Endometrial microvascular endothelial cells (primary cell): Measurements from ENCODE around the gene RPL11. TPM values are rescaled to one million over a fixed set of nuclear protein-coding genes. Genes with fewer than 3 reads are reported as not detected.
"Not testable (repeated sequence)": the region's sequence is repeated elsewhere in the genome, so short reads cannot be mapped to it uniquely, and the experiment has no call there.

Source experiments
- in situ Hi-C: cut with HindIII; loops from 2 replicates; pipeline ENCODE4 v1.10.0; 2017; ENCODE audit warnings: low sequenced_read_pairs, low pct_unique_long_range_greater_than_20kb; ENCODE audit errors: inconsistent ontology term
- total RNA-seq: library from RNA; depleted of rRNA; stranded (reverse); fragments of >200 nt; gene quantifications from one replicate; pipeline ENCODE4 v1.2.3, GENCODE V29; 2015; ENCODE audit errors: inconsistent ontology term

The RPL11 gene
- total RNA-seq, 1 donor from 2014 or later, result 642 TPM

DNA sequence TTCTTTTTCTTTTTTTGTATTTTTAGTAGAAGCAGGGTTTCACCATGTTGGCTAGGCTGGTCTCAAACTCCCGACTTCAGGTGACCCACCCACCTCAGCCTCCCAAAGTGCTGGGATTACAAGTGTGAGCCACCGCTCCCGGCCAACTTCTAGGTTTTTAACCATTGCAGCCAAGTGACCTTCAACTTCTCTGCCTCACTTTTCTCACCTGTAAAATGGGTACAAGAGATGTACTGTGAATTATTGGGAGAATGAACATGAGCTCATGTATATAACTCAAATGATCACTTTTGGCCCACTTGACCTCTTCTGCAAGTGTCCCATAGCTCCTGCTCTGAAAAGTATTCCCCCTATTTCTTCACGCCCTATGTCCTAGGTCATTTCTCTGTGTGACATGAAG, 11.8 kb upstream of the RPL11 start:
- in situ Hi-C loops, result no loop called here

DNA sequence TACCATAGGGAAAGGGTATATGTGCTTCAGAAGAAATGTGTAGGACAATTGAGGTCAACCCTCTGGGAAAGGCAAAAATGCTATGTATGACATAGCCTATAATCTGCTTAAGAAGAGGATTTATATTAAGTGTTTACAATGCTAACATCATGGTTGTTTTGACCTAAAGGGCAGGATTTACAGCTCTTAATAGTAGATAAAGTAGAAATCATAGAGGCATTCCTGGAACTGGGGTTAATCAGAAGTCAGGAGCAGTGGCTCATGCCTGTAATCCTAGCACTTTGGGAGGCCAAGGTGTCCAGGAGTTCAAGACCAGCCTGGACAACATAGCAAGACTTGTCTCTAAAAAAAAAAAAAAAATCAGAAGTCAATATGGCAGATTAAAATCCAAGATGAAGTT, 8.7 kb upstream of the RPL11 start:
- in situ Hi-C loops, result no loop called here

DNA sequence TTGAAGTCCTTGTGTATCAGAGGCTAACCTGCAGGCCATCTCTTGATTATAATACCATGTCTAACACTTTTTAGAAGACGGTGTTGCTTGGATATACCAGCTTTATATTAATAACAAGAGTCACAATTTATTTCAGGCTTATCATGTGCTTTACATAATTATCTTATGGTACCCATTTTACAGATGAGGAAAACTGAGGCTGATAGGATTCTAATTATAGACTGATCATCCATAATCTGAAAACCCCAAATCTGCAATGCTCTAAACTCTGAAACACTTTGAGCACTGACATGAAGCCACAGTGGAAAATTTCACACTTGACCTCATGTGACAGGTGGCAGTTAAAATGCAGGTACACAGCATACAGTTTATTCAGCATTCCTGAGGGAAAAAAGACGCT, 7.2 kb upstream of the RPL11 start:
- in situ Hi-C loops, result no loop called here

DNA sequence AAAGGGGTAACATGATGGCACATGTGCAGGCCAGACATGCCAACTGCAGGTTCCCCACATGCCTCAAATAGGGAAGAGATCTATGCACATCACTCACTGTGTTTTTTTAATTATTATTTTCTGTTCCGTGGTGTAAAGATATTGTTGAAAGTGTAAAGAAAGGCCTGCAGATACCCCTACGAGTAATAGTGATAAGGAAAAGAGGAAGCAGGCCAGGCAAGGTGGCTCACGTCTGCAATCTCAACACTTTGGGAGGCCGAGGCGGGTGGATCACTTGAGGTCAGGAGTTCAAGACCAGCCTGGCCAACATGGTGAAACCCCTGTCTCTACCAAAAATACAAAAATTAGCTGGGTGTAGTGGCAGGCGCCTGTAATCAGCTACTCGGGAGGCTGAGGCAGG, 6.4 kb upstream of the RPL11 start:
- in situ Hi-C loops, result not testable (repeated sequence)

DNA sequence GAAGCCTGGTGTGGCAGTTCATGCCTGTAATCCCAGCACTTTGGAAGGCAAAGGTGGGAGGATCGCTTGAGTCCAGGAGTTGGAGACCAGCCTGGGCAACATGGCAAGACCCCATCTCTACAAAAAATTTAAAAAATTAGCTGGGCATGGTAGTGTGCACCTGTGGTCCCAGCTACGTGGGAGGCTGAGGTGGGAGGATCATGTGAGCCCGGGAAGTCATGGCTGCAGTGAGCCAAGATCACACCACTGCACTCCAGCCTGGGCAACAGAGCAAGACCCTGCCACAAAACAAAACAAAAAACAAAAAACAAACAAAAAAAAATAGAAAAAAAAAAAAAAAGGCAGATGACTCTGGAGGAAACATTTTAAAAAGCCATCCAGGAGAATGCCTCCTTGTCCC, 3.9 kb upstream of the RPL11 start:
- in situ Hi-C loops, result not testable (repeated sequence)

DNA sequence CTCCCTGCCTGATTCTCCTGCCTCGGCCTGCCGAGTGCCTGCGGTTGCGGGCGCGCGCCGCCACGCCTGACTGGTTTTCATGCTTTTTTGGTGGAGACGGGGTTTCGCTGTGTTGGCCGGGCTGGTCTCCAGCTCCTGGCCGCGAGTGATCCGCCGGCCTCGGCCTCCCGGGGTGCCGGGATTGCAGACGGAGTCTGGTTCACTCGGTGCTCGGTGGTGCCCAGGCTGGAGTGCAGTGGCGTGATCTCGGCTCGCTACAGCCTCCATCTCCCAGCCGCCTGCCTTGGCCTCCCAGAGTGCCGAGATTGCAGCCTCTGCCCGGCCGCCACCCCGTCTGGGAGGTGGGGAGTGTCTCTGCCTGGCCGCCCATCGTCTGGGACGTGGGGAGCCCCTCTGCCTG, 3.3 kb upstream of the RPL11 start:
- in situ Hi-C loops, result not testable (repeated sequence)

DNA sequence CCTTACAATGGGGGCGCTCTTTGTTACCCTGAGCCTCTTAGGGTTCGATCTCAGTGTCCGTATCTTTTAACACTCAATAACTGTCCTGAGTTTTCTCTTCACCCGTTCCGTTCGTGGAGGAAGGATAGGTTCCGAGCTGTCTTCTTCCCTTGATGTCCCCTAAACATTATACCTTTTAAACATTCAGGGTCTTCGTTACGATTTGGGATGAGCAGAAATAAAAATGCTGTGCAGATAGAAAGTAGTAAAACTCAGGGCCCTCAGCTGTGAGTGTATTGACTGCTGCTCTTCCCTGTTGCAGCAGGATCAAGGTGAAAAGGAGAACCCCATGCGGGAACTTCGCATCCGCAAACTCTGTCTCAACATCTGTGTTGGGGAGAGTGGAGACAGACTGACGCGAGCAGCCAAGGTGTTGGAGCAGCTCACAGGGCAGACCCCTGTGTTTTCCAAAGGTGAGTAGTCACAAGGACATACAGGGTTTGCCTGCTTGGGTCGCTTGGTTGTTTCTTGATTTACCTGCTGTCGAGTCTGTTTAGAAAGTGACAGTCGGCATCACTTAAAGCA, 784 bp downstream of the RPL11 start:
- in situ Hi-C loops, result no loop called here

DNA sequence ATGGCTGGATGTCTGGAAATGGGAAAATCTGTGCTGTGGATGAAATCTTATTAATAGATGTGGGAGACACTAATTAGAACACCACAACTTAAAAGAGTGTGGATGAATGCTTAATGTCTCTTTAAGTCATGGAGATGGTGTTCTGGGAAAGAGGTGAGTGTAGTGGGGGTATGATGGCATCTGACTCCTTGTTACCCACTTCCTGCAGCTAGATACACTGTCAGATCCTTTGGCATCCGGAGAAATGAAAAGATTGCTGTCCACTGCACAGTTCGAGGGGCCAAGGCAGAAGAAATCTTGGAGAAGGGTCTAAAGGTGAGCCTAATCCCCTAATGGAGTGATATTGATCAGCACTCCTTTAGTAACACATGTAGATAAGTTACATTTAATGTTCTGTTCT, 2.0 kb downstream of the RPL11 start:
- in situ Hi-C loops, result no loop called here

DNA sequence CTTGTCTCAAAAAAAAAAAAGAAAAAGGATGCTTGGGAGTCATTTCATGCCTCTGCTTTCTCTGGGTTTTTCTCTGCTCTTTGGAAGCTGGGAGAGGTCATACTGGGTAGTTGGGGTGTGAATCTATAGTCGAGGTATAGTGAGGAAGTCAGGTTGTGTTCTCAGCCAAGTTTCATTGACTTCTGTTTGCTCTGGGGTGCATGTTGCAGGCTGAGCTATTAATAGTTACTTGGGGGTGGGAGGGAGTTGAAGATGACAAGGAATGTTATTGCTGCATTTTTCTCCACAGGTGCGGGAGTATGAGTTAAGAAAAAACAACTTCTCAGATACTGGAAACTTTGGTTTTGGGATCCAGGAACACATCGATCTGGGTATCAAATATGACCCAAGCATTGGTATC, 2.8 kb downstream of the RPL11 start:
- in situ Hi-C loops, result no loop called here

DNA sequence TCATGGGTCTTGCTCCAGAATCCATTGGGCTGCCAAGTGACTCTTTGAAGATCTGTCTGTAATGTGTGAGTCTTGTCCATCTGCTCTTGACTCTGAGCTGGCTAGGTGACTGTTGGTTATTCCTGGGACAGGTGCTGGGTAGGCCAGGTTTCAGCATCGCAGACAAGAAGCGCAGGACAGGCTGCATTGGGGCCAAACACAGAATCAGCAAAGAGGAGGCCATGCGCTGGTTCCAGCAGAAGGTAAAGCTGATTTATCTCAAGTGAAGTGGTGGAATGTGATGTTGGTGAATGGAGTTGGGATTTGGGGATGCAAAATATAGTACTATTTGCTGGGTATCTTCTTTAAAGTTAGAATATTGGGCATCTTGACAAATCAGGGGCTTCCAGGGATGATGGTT, 4.1 kb downstream of the RPL11 start:
- in situ Hi-C loops, result no loop called here

DNA sequence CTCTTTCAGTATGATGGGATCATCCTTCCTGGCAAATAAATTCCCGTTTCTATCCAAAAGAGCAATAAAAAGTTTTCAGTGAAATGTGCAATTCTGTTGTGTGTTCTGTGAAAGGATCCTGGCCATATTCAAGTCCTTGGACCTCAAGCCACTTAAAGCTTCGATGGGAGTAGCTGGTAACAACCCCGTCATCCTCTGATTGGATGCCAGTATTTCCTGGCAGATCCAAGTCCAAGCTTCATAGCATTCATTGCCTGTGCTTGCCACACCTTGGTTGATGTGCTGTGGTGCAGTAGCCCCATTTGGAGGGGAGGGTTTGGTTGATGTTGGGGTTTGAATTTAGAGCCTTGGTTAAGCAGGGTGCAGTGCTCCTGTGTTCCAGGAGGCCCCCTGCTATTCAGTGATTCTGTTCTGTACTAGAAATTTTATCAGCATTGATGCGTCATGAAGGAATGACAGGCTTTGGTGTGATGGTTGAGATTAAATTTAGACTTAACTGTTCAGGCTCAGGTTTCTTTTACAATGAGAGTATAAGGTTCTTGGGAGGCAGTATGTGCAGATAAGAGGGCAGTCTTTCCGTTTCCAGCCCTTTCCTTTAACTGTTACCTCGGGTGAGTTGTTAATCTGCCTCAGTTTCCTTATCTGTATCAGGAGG, 4.9 kb downstream of the RPL11 start:
- in situ Hi-C loops, result no loop called here

DNA sequence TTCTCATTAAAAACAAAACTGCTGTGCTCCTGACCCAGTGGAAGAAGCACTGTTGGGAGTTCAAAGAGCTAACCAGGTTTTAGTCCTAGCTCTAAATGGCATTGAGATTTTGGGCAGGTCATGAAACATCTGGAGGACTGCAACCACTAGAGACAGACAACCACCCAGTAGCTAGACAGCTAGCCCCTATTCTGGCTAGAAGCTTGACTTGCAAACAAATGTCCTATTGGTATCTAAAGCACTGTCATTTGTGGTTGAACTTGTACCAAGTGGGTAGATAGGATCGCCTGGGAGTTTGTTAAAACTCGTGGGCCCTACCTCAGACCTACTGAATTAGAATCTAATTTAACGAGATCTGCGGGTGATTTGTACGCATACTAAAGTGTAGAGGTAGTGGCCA, 6.9 kb downstream of the RPL11 start:
- in situ Hi-C loops, result no loop called here

DNA sequence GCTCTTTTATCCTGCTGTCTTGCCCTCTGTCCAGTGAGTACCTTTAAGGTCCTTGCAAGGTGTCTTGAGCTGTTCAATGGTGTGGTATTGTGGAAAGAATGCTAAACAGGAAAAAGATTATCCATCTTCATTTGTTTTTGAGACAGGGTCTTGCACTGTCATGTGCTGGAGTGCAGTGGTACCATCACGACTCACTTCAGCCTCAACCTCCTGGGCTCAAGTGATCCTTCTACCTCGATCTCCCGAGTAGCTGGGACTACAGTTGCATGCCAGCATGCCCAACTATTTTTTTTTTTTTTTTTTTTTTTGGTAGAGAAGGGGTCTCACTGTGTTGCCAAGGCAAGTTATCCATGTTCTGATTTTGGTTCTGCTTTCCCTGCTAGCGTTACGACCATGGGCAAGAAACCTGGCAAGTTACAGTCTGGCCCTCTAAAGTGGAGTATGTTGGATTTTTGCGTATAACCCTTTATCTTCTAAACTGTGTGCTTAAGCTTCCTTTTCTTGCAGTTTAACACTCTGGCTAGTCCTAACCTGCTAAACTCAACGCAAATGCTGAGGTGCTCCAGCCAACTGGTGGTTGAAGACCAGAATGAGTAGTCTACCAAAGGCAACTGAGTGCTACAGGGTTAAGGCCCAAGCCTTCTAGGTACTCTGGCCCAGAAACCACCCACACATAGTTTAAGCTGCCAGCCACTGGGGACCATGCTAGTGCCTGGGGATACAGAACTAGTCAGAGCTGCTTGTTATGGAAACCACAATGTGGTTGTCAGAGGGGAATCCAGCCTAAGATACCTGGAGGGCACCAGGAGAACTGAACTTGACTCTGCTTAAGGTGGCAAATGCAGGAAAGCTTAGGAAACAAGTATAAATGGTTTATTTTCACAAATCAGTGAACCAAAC, 7.9 kb downstream of the RPL11 start:
- in situ Hi-C loops, result no loop called here

DNA sequence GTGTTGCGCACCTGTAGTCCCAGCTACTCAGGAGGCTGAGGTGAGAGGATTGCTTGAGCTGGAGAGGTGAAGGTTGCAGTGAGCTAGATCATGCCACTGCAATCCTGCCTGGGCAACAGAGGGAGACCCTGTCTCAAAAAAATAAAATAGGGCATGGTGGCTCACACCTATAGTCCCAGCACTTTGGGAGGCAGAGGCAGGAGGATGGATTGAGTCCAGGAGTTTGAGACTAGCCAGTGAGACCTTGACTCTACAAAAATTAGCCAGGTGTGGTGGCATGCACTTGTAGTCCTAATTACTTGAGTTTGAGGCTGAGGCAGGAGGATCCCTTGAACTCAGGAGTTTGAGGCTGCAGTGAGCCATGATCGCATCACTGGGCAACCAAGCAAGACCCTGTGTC, 9.7 kb downstream of the RPL11 start:
- in situ Hi-C loops, result no loop called here

DNA sequence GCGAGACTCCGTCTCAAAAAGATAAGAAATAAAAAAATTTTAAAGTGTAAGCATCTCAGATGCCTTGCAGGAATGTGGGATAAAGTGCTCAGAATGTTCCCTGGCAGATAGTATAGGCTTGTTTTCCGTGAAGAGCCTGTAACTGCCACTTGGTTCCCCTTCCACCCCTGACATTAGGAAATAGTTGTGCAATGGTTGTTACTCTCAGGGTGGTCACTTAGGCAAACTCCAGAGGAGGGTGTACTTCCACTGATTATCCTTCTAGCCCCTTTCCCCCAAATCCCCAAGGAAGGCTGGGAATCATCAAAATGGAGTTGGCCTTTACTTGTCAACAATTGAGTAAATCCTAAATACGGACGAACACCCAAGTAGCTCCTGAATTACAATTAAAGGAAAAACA, 10.4 kb downstream of the RPL11 start:
- in situ Hi-C loops, result no loop called here

DNA sequence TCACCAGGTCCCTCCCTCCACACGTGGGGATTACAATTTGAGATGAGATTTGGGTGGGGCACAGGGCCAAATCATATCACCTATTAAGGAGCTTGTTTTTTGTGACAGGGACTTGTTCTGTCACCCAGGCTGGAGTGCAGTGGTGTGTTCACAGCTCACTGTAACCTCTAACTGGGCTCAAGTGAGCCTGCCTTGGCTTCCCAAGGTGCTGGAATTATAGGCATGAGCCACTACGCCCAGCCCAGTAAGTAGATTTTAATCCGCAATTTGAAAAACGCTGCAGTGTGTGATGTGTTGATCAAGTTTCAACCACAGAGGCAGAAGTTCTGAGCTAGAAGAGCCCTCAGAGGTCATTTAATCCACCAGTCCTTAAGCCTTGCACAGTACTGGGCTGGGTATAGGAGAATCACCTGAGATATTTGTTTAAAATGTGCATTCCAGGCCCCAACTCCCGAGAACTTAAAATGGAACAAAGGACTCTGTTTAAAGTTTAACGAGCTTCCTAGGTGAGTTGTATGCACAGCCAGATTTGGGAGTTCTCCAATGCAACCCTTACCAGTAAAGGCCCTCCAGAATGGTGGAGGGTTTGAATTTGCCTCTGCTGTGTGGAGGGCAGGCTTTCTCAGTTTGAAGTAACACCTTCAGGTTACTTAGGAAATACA, 13.4 kb downstream of the RPL11 start:
- in situ Hi-C loops, result no loop called here

DNA sequence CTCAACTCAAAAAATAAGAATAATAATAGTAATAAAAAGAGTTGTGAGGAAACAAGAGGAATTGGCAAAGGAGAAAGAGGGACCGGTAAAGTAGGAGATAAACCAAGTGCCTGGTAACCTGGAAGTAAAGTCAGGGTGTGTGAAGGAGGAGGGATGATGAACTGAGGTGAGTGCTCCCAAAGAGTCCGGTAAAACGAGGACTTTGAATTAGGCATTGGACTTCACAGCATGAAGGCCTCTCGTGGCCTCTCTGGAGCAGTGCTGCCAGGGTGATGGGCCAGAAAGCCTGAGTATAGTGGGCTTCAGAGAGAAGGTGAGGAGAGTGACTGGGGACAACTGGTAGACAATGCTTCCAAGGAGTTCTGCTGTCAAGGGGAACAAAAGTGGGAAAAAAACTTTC, 17.6 kb downstream of the RPL11 start:
- in situ Hi-C loops, result no loop called here

DNA sequence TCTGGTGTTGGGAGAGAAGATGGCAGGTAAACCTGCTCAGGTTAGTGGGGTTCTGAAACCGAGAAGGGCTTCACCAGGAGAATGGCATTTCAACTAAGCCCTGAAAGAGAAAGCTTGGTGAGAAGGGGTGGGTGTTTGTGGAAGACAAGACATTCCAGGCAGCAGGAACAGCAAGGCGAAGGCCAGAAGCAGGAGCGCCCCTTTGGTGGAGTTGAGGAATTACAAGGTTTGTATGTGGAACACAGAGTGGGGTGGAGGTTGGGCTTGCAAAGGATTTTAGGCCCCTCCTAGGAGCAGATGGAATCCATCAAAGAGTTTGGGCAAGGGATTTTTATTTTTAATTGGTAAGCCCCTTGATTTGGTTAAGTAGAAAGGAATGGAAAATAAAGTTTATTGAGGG, 26.9 kb downstream of the RPL11 start:
- in situ Hi-C loops, result no loop called here

DNA sequence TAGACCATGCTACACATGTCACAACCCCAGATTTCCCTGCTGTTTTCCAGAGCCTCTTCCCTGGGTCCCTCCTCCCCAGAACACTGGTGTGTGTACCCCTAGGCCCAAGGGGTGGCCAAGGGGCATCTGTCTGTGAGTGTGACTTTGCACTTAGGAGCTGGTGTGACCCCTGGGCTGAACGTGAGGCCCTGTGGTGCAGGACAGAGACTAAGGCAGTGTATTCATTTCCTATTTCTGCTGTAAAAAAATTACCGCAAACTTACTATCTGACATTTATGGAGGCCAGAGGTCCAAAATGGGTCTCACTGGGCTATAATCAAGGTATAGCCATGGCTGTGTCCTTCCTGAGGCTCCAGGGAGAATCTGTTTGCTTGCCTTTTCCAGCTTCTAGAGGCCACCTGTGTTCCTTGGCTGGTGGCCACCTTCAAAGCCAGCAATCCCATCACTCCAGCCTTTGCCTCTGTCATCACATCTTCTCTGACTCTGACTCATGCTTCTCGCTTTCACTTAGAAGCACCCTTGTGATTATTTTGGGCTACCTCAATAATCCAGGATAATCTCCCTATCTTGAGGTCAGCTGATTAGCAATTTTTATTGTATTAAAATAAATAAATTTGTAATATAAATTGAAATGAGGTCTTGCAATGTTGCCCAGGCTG, 27.7 kb downstream of the RPL11 start:
- in situ Hi-C loops, result no loop called here
